GM21515 (cell line): ENCODE results near the gene HS6ST1.

Experiments used
- ATAC-seq: cut with Tn5 transposase; IDR thresholded peaks from one replicate; pipeline ENCODE4 v1.9.1; 2021; ENCODE audit not compliant: unreplicated experiment

The HS6ST1 gene

DNA sequence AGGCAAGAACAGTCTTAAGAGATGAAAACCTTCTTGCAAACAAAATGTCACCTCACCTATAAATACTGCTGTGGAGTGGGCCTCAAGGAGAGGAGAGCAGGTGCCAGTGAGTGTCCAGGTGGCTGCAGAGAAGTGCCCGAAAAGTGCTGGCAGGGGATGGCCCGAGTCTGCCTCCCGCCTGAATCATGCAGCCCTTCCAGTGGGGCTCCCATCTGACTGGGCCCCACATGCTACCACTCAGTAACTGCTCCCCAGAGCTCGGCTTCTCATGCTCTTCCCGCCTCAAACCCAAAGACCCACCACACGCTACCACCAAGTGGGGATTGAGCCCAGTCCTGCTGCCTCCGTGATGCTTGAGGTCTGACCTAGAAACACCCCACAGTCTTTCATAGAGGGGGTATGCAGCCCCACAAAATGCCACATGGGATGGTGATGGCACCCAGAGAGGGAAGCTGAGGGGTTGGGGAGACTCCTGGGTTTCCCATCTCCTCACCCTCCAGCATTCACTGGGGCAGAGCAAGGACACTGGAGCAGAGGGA is 7.4 kb downstream of the HS6ST1 start:
- ATAC-seq, result no peak

DNA sequence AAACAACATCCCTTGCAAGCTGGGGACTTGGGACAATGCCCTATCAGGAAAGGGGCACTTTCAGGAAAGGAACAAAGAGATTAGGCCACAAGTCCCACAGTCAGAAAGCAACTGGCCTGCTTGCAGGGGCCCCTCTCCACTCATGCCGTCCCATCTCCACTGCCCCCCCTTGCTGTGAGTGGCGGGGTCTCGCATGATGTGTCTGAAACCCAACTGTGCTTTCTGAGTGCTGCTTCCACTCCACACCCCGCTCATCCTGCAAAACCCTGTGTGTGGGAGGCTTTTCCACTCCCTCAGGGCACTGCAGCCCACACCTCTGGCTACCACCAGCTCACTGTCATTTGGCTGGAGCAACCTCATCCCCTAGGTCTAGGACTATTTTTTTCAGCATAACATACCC is 7.9 kb downstream of the HS6ST1 start:
- no peak for ATAC-seq

DNA sequence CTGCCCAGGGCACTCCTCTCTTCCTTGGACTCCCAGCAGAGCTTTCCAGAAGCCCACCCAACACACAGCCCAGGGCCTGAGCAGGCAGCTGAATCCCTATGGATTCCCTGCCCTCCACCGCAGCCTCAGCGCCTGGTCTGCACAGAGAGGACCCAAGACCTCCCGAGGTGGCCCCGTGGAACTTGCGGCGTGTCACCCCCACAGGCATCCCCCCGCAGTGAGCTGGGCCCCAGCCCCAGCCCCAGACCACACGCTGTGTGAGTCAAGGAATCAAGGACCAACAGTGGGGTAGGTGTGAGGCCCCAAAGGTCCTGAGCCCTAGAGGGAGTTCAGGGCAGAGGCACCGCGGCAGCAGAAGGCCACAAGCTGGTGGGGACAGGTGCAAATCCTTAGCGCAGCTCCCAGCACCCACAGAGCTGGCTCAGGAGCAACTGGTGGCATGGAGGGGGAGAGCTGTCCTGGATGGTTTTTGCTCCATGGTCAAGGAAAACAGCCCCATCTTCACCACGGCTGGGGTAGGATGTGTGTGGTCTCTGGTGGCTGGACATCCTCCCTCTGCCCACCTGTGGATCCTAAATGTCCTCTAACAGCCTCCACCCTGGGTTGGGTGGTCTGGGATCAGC is 8.5 kb downstream of the HS6ST1 start:
- no peak for ATAC-seq

DNA sequence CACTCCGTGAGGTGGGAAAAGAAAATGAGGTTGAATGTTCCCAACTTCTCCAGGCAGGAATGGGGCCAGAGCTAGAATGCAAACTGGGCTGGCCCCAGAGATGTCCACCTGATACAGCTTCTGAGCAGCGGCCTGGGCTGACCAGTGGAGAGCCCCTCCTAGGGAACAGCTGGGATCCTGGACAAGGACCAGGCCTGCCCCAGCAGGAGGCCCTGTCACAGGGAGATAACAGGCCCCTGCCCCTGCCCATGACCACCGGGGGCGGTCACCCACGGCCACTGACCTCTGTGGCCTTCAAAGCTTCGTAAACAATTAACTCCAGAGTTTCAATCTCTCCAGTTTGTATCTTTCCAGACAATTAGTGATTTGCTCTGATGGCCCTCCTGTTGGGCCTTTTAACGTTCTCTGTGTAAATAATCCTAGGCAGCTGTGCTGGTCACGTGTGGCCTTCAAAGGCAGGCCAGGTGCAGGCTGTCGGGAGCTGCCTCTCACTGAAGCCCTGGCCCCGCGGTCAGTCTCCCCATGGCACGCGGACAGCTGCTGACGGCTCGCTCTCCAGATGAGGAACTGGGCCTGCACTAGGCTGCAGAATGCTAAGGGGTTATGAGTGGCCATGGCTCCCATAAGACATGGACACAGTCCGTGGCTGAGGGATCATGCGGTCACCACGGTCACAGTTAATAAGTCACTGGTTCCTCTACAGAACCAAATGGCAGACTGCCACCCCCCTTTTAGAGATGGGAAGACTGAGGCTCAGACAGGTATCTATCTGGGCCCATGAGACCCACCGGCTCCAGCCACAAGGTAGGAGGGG is 9.2 kb downstream of the HS6ST1 start:
- ATAC-seq, result no peak

DNA sequence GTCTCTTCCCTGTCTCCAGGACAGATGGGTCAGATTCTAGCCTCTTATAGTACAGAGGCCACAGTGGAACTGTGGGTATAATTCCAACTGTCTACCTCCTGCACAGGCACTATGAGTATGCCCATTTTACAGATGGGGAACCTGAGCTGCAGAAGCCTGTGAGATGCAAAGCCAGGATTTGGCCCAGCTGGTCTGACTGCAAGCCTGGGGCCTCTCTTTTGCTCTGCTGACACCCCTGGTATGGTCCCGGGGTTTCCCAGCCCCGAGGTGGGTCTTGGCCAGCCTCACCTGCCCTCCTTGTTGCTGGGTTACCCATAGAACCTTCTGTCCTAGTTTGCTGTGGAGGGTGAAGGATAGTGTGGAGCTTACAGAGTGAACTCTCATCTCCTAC is 9.8 kb downstream of the HS6ST1 start:
- no peak for ATAC-seq

DNA sequence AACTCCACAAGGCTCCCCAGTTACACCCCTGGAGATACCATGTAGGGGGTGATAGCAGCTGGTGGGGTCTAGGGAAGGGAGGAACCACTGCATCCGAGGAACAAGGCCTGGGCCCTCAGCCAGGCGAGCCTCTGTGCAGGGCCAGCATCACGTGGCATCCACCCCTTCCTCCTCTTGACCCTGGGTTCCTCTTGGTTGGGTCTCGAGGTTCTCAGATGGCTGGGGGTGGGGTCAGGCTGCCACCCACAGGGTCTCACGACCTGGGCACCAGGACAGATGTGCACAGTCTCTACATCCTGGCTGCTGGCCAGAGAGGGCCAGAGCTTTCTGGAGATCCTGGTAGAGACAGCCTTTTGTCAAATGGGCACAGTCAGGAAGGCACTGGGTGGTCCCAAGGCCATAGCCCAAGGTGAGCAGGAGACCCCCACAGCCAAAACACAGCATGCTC is 10.4 kb downstream of the HS6ST1 start:
- ATAC-seq, result no peak

DNA sequence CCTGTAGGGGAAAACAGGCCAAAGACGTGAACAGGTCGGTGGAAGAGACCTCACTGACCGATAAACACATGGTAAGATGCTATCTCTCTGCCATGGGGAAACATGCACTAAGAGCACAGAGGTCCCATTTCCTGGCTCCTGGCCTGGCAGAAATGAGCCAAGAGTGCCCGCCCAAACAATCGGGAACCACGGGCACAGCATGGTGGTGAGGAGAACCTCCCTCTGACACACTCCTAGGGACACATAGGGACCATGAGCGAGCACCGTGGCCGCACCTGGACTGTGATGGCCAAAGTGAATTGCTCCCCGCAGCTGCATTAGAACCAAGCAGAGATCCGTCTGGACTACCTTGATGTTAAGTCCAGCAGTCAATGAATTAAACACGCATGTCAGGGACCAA is 11.1 kb downstream of the HS6ST1 start:
- ATAC-seq, result no peak

DNA sequence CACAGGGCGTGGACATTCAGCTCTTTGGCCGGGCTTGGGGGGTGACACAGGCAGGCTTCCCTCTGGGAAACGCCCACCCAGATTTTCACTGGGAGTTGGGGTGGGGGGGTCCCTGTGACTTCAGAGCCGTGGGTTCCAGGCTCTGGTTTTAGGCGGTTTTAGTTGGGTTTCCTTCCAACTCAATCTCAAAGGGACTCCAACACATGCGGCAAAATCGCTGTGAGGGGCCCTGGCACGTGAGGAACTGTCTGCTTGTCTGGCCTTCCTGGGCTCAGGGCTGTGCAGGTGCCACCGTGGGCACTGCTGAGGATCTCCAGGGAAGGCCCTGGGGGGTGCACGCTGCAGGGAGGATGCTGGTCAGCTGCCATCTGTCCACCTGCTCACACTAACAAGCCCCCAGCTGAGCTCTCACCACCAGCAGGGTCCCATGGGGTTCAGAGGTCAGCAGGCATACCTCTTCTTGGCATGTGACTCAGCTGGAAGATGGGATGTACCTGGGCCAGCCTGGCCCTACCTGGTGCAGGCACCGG is 11.7 kb downstream of the HS6ST1 start:
- no peak for ATAC-seq

DNA sequence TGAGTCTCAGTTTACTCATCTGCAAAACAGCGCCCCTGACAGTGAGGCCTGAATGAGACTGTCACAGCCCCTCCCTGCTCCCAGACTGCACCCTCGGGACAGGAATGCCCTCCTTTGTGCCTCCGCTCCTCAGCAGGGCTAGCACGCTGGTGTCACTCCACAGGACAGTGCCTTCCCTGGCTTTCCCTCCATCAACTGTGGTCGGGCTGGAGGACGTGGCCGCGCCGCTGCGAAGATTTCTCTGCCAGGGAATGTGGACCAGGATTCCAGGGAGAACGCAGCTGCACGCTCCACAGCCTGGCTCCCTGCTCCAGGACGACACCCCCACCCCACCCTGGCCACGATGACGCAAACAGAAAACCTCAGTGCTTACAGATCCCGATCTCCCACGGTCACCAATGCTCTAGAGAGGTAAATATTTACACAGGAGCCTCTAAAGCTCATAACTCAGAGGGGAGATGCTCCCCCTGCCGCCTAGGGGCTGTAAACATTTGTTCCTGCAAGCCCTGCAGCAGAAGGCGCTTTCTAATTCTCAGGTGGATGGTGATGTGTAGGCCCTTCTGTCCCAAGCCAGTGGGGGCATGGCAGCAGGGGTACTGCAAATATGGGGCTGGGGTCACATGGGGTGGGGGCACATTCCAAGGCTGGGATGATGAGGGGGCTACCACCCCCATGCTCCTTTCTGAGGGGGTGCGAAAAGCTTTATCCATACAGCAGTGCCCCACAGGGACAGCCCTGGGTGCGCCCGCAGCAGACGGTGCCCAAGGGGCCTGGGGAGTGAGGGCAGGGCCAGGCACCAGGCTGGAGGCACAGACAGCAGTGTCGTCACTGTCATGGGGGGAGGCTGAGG is 12.4 kb downstream of the HS6ST1 start:
- ATAC-seq, result no peak

DNA sequence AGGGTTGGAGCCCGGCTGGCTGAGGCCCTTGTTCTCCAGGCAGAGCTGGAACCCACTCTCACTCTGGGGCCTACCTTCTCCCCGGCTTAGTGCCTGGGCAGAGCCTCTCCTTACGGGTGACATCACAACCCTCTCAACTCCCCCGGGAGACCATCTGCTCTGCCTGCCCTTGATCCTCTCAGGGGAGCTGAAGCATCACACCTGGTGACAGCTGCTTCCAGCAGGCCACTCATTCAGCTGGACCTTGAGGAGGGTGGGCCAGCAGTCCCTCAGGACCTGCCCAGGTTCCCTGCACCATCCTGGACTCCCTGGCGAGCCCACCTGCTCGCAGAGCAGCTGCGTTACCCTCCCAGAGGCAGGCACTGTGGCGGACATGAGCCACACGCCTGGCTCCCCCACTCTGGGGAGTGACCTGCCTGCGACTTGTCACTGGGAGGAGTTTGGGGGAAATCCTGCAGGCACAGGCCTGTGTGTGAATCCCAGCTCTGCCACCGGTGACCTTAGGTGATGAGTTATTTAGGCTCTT is 13.1 kb downstream of the HS6ST1 start:
- peak; percentile 64 for ATAC-seq

DNA sequence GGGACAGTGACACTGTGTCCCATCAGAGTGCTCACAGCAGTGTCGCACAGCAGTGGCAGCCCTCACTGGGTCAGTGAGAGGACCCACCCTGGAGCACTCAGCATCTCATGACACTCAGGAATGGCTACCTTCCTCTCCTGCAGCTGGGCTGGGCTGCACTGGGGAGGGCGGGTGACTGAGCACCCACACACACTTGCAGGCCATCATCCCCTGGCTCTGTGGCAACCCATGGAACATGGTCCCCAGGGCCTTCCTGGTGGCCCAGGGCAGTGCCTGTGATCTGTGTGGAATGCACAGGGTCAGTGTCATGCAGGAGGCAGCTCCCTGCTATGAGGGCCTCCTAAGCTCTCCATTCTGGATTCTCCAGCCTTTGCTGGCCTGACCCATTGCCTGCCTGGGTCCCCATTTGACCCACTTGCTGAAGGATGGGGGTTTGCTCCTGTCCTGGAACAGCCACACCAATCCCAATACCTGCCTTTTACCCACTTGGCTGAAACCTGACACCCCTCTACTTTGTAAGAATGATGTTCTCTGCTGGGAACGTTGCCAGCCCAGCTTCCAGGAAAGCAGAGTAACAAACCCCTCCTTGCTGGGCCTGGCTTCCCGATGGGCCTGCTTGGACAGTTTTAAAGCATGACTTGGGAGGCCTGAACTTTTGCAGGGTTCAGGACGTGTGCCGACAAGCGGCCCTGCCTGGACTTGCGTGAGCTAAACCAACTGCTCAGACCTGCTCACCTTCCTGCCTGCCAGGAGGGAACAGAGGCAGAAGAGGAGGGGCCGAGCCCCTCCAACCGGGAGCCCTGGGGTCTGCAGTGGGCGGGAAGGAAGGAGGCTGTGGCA is 13.7 kb downstream of the HS6ST1 start:
- no peak for ATAC-seq

DNA sequence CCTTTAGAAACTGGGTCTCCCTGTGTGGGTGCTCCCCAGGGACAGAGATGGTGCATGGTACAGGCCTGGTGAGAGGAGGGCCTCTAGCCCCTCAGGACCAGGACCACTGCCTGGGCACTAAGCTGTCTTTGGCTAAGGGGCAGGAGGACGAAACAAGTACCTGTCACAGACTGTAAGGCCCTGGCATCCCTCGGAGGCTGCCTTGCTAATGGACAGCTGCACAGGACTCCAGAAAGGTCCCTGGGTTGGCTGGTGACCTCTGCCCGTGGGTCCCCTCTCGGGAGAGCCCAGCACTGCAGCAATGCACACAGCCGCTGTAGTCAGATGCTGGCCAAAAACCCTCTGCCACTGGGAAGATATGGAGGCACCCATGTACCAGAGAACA is 14.3 kb downstream of the HS6ST1 start:
- ATAC-seq, result no peak

DNA sequence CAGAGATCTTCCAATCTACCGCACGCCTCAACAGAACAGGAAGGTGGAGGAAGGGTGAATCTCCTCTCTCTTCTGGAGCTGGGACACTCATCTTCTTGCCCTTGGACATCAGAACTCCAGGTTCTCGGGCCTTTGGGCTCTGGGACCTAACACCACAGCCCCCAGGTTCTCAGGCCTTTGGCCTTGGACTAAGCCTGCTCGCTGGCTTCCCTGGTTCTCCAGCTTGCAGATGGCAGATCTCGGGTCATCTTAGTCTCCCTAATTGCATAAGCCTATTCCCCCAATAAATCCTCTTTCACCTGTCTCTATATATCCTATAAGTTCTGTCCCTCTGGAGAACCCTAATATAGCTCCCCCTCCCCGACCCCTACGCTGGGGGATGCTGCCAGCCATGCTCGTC is 14.8 kb downstream of the HS6ST1 start:
- ATAC-seq, result no peak

DNA sequence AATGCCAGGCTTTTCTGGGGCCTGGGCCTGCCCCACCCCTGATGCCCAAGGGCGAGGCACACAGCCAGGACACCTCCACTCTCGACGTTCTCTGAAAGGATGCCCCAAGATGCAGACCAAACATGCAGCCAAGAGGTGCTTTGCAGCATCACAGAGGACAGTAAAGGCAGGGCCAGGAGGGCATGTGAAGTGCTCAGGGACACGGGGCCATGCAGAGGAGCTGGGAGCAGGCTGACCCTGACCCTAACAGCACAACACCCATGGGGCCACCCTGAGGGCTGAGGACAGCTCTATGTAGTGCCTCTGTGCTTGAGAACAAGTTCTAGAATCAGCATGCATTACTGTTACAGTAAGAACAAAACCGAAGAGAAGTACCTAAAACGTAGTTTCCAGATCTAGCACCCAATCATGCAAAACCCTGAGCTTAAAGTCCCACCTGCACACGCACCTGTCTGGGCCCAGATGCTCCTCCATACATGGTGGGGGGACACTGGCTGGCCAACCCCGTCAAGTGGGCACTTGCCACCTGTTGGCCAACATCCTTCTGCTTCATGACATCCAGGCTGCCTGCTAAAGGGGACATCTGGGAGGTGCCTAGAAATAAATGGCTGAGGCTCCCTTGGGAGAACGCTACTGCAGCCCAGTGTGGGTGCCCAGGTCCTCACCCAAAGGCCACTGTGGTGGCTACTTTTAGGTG is 15.4 kb downstream of the HS6ST1 start:
- ATAC-seq, result no peak

DNA sequence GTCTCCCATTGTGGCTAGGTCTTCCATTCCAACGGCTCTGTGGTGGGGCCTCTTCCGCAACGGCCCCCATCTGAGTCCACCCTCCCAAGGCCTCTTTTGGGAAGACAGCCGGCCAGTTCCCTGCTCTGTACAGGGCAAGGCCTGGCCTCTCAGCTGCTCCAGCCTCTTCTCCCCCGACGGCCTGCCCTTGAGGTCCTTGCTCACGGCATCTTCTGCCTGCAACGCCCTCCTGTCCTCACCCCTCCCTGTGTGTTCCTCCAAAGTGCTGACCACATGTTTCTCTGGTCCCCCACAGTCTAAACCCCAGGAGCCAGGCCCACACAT is 16.0 kb downstream of the HS6ST1 start:
- no peak for ATAC-seq

DNA sequence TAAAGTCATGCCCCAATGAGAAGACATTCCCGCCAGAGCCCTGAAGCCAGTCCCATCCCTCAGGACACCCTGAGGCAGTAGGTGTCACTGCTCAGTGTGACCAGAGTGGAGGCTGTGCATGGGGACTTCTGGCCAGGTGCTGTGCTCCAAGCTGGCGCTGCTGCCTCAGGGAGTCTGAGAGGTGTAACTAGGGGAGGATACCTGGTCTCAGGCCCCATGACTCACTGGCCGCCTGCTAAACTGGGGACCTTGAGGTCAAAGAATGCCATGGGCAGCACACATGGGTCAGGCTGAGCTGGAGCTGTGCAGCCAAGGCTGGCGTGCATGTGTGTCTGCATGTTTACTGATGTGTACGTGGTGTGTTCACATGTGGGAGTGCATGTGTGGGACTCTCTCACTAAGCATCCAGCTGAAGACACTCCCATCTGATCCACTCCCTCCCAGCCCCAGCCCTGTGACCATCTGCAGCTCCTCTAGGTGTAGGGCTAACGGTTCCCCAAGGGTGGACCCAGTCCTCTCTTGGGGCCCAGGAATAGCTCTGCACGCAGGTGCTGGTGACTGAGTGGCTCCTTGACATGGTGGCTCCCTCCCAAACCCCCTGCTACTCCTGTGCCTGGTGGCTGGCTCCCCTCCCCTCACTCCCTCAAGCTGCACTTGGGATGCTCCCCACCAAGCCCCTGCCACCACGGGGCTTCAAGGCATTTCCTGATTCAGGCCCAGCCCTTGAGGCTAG is 16.5 kb downstream of the HS6ST1 start:
- ATAC-seq, result no peak

DNA sequence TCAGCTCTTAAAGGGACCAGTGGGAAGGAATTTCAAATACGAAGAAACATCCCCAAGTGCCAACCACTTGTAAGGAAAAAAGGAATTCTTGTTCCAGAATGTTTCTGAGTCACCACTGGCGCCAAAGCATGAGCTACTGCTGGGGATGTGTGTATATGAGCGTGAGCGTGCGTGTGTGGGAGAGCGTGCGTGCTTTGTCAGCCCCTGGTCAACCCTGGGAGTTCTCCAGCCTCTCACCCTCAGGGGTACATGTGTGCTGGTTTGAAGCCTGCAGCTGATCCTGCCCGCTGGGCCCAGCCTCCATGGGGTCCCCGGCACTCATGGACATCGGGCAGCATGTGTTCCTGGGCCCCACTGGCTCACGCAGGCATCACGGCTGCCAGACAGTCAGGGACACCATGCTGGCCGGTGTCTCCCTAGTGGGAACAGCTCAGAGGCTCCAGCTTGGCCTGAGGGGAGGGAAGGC is 17.1 kb downstream of the HS6ST1 start:
- ATAC-seq, result no peak

DNA sequence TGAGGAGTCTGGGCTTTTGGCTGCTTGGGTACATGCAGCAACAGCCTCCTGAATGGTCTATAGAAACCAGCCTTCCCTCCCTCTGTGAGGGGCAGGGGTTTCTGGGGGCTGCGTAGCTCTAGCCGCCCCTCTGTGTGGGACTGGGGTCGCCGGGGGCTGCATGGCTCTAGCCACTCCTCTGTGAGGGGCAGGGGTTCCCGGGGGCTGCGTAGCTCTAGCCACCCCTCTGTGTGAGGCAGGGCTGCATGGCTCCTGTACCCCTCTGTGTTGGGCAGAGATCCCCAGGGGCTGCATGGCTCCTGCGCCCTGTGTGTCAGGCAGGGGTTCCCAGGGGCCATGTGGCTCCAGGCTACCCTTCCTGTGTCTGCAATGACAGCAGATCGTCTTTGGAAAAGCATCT is 17.6 kb downstream of the HS6ST1 start:
- ATAC-seq, result no peak
